GM20000 (cell line): ENCODE data around the gene MLXIPL.

Experiments
- DNase-seq: peaks from one replicate; pipeline ENCODE4 v3.0.0; 2012; ENCODE audit warnings: low spot score
- TF ChIP-seq, protein P1 (sequence below): IDR thresholded peaks from 2 replicates; pipeline ENCODE4 v1.5.1; 2012; ENCODE audit warnings: mild to moderate bottlenecking, control low read depth; ENCODE audit errors: extremely low read depth, missing control alignments

Gene MLXIPL

DNA sequence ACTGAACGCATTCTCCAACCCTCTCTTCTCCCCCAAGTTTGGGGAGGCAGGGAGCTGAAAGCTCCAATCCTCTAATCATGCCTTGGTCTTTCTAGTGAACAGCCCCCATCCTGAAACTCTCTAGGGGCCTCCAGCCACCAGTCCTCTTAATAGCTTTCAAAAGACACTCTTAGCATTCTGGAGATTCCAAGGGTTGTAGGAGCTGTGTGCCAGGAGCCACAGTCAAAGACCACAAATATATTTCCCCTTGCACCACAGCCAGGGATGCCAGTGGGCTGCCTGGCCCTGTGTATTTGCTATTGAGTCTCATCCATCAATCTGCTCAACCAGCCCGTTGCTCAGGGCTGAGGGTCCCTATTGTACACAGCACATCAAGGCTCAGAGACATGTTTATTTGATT is 18.5 kb upstream of the MLXIPL start:
- TF ChIP-seq, protein P1, sequence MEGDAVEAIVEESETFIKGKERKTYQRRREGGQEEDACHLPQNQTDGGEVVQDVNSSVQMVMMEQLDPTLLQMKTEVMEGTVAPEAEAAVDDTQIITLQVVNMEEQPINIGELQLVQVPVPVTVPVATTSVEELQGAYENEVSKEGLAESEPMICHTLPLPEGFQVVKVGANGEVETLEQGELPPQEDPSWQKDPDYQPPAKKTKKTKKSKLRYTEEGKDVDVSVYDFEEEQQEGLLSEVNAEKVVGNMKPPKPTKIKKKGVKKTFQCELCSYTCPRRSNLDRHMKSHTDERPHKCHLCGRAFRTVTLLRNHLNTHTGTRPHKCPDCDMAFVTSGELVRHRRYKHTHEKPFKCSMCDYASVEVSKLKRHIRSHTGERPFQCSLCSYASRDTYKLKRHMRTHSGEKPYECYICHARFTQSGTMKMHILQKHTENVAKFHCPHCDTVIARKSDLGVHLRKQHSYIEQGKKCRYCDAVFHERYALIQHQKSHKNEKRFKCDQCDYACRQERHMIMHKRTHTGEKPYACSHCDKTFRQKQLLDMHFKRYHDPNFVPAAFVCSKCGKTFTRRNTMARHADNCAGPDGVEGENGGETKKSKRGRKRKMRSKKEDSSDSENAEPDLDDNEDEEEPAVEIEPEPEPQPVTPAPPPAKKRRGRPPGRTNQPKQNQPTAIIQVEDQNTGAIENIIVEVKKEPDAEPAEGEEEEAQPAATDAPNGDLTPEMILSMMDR, result no peak
- no peak for DNase-seq

DNA sequence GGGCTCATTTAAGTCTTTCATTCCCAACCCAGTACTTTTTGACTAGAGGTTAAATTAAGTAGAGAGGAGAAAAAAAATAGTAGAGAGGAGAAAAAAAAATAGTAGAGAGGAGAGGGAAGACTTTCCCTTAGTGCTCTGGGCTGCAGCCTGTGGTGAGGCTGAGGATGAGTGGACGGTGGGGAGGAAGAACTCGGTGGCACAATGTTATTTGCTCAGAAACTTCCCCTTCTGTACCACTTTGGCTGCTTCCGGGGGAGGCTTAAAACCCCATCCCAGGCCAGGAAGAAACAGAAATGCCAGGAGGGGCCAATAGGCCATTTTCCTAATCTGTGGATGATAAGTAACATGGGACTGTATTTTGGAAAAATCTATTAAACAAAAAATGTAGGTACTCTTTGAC is 14.6 kb upstream of the MLXIPL start:
- TF ChIP-seq, protein P1, result no peak
- DNase-seq, result no peak

DNA sequence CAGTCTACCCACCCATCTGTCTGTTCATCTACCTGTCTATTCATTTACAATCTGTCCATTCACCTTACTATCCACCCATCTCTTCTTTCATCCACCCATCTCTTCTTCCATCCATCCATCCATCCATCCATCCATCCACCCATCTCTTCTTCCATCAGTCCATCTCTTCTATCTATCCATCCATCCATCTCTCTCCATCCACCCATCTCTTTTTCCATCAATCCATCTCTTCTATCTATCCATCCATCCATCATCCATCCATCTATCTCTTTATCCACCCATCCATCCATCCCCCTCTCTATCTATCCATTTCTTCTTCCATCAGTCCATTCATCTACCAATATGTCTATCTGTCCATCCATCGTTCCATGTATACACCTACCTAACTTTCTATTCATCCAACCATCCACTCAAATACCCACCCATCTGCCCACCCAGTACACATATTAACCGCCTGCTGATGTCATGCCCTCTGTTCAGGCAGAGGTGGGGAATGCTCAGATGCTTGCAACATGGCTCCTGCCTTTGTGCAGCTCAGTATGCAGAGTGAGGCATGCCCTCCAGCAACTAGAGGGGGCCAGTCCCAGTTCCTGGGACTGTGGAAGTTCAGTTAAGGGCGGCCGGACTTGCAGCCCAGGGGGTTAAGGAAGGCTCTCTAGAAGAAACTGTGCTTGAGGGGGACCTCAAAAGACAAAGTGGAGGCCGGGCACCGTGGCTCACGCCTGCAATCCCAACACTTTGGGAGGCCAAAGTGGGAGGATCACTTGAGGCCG is 11.3 kb upstream of the MLXIPL start:
- no peak for DNase-seq
- TF ChIP-seq, protein P1, result no peak

DNA sequence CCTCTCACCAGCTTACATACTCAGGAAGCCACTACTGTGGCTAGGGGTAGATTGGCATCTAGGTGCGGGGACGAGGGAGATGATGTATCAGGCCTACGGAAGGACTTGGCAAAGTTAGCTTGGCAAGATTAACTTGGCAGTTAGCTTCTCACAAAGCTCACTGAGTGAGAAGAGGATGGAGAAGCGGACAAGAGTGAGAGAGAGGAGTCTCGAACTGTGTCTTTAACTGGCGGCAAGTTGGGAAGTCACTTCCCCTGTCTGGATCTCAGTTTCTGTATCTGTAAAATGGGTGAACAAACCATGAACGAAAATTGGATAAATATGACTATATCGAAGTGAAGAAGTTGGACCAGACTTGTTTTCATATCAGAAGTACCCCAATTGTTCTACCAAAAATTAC is 9.5 kb upstream of the MLXIPL start:
- TF ChIP-seq, protein P1, result no peak
- no peak for DNase-seq

DNA sequence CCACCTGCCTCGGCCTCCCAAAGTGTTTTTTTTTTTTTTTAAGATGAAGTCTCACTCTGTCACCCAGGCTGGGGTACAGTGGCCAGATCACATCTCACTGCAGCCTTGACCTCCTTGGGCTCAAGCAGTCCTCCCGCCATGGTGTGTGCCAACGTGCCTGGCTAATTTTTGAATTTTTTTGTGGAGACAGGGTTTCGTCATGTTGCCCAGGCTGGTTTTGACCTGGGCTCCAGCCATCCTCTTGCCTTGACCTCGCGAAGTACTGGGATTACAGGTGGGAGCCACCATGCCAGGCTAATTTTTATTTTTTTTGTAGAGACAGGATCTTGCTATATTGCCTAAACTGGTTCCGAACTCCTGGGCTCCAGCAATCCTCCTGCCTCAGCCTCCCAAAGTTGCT is 9.0 kb upstream of the MLXIPL start:
- no peak for DNase-seq
- TF ChIP-seq, protein P1, result no peak

DNA sequence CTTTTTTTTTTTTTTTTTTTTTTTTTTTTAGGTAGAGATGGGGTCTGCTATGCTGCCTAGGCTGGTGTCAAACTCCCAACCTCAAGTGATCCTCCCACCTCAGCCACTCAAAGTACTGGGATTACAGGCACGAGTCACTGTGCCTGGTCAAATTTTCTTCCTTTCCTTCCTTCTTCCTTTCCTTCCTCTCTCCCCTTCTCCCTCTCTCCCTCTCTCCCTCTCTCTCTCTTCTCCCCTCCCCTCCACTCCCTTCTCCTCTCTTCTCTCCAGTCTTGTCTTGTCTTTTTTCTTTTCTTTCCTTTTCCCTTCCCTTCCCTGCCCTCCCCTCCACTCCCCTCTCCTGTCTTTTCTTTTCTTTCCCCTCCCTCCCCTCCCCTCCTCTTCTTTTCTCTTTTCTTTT is 7.2 kb upstream of the MLXIPL start:
- TF ChIP-seq, protein P1, result no peak
- DNase-seq, result no peak

DNA sequence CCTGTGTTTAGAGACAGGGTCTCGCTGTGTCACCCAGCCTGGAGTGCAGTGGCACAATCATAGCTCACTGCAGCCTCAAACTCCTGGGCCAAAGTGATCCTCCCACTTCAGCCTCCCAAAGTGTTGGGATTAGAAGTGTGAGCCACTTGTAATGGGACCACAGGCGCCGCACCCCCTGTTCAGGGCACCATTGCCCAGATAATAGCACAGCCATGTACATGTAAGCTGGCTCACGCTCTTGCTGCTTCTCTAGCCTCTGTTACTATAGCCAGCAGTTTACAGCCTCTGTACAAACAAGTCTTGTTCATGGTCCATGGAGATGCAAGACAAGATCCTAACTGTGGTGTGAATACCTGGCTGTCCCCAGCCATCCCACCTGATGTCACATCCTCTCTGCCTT is 4.2 kb upstream of the MLXIPL start:
- TF ChIP-seq, protein P1, result no peak

More for the DNA sequence above, 4.2 kb upstream of the MLXIPL start:
- no peak for DNase-seq
